ENCODE data around the gene STEAP1B. TPM values are rescaled to one million over a fixed set of nuclear protein-coding genes. Genes with fewer than 3 reads are reported as not detected.

STEAP1B gene
- total RNA-seq, 1 experiment from 2014 or later, result 40.7 TPM

- no peak for DNase-seq (ENCODE audit: low spot score)
Measured at GRCh38 chr7:22418251-22419046, 81.5 kb downstream of the STEAP1B start.

DNA sequence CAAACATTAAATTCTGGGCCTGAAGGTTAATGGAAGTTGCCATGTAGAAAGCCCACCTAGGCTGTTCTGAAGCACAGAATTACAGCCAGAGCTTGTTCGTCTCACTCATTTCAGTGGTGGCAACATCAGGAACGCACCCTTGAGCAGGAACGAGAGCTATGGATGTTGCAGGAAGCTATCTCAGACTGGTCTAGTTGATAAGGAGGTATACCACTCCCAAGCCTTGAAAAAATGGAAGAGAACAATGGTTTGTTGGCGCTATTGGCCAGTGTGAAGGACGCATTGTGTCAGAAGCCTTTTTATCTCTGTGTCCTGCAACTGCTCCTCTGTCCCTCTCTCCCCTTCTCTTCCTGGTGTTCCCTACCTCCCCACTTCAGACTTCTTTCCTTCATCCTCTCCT is 82.1 kb downstream of the STEAP1B start:
- DNase-seq (ENCODE audit: low spot score), result no peak
- in situ Hi-C loops (cut with HindIII; ENCODE audit: low sequenced_read_pairs), result no loop called here

More at GRCh38 chr7:22418251-22419046, 81.5 kb downstream of the STEAP1B start:
- in situ Hi-C loops (cut with HindIII; ENCODE audit: low sequenced_read_pairs), result no loop called here

DNA sequence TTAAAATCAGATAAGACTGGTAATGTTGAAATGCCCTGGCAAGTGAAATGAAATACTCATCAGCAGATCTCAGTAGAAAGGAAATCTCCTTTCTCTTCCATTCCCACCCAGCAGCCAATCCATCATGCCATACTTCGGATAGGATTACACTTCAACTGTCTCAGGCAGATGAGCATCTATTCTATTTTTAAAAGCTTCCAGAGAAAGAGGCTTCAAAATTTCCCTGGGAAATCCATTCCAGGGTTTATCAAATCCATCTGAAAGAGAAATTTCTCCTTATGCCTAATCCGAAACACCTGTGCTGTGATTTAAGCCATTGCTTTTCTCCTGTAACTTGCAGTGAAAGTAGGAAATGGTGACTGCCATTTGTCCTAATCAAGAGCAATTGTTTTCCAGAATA is 82.6 kb downstream of the STEAP1B start:
- no peak for DNase-seq (ENCODE audit: low spot score)
- in situ Hi-C loops (cut with HindIII; ENCODE audit: low sequenced_read_pairs), result no loop called here

- in situ Hi-C loops (cut with HindIII; ENCODE audit: low sequenced_read_pairs), result no loop called here
- no peak for DNase-seq (ENCODE audit: low spot score)
Measured at GRCh38 chr7:22414424-22414823, 85.6 kb downstream of the STEAP1B start.

DNA sequence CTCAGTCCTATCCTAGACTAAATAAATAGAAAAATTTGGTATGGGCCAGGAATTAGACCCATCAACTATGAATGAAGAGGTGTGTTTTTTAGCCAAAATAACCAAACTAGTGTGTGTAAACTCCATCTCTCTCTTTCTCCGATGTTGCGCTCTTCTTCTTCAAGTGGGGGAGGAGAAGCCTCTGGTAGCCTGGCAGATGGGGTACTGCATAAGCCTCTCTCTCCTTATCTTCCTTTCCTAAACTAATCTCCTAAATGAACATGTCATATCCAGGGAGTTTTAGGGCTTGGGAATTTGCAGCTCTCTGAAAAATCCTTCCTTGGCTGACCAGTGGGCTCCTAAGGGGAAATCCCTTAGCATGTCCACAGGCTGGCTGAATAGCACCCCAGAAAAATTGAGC is 86.8 kb downstream of the STEAP1B start:
- DNase-seq (ENCODE audit: low spot score), result no peak
- in situ Hi-C loops (cut with HindIII; ENCODE audit: low sequenced_read_pairs), result no loop called here

- in situ Hi-C loops (cut with HindIII; ENCODE audit: low sequenced_read_pairs), result no loop called here
- no peak for DNase-seq (ENCODE audit: low spot score)
Measured at GRCh38 chr7:22411977-22412693, 87.9 kb downstream of the STEAP1B start.

DNA sequence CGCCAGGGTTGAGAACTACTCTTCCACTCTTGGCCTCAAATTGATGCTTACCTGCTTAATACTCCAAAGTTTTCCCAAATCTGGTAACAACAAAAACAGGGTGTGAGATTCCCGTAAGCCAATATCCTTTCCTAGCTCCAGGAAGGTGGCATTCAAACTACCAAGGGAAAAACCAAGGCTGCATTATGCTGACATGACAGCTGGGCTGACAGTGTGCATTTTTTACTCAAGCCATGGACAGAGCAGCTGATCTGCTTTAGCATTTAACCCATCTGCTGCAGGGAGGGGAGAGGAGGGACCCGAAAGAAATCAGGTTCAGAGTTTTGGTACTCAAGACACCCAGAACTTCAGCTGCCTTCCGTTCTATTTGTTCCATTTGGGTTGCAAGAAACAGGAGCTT is 93.3 kb downstream of the STEAP1B start:
- in situ Hi-C loops (cut with HindIII; ENCODE audit: low sequenced_read_pairs), result no loop called here
- DNase-seq (ENCODE audit: low spot score), result no peak

DNA sequence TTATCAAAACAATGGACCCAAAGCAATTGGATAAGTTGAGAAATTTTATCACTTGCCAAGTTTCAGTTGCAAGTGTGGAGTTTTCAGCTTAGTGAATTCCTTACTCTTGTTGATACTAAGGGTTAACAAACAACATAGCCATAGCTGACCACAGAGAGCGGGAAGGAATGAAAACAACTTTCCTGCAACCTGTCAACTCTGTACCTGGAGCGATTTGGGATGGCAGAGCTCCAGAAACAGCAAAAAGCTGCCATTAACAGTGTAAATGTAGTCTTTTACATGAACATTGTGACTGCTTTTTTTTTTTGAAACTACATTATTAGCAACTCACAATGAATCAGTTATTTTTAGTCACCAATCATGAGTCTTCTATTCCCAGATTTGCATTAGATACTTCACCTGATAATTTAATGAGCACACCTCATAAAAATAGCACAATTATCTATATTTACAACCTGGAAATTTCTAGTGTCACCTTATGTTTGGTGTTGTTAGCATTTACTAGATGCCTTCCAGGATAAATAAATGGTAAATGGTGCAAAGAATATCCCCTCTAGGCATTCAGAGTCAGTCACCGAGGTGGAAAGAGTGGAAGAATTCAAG is 95.5 kb downstream of the STEAP1B start:
- in situ Hi-C loops (cut with HindIII; ENCODE audit: low sequenced_read_pairs), result no loop called here
- no peak for DNase-seq (ENCODE audit: low spot score)

DNA sequence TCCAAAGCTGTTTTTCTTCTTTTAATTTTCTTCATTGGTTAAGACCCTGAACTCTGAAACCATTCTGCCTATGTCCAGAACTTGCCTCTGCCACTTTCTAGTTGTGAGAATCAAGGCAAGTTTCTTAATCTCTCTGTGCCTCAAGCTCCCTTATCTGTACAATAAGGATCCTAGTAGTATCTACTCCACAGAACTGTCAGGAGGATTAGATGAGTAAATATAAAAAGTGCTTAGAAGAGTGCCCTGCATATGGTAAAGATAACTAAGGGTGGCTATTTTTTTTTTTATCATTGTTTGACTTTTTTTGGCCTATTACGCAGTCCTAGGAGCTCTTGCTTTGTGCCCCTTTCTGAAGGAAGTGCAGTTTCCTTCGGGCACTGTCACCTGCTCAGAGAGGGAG is 96.6 kb downstream of the STEAP1B start:
- in situ Hi-C loops (cut with HindIII; ENCODE audit: low sequenced_read_pairs), result no loop called here

GRCh38 chr7:22402250-22402649 is 97.7 kb downstream of the STEAP1B start:
- in situ Hi-C loops (cut with HindIII; ENCODE audit: low sequenced_read_pairs), result no loop called here
- no peak for DNase-seq (ENCODE audit: low spot score)

More for the DNA sequence above, 96.6 kb downstream of the STEAP1B start:
- no peak for DNase-seq (ENCODE audit: low spot score)

DNA sequence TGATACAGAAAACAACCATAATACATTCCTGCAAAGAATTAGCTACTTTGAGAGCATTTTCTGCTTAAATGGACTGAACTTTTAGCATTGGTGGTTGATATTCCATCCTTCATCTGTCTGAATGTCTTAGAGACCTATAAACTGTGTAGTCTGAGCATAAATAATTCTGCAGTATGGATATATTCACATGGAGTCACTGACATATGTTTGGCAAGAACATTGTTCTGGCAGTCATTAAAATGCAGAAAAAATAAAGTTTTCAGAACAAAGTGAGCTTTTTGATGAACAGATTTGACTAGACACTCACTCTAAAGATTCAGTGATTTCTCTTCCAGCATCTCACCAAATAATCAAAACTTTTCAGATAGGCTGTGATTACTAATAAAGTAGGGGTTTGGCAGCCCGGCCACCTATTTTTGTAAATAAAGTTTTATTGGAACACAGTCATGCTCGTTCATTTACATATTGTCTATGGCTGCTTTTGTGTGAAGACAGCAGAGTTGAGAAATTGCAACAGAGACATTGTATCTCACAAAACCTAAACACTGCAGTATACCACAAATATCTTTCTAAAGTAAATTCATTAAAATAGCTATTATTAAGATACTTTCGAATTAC is 98.9 kb downstream of the STEAP1B start:
- in situ Hi-C loops (cut with HindIII; ENCODE audit: low sequenced_read_pairs), result no loop called here
- no peak for DNase-seq (ENCODE audit: low spot score)

- no peak for DNase-seq (ENCODE audit: low spot score)
- in situ Hi-C loops (cut with HindIII; ENCODE audit: low sequenced_read_pairs), result no loop called here
Measured at GRCh38 chr7:22400150-22400814, 99.7 kb downstream of the STEAP1B start.

DNA sequence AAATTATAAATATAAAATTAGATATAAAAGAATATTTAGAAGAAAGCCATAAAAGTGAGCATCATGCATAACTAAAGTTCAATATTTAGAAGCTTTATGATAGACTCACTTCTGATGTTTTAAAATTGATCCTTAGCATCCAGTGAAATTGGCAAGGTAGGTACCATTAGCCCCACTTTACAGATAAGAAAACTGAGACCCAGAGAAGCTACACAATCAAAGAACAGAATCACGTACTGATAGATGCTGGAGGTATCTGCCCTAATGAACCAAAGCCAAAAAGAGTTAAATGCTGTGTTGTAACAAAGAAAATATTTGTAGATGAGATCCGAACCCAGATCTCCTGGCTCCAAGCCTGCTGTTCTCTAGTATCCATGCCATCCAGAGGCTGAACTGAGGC is 100.4 kb downstream of the STEAP1B start:
- in situ Hi-C loops (cut with HindIII; ENCODE audit: low sequenced_read_pairs), result no loop called here
- DNase-seq (ENCODE audit: low spot score), result no peak

DNA sequence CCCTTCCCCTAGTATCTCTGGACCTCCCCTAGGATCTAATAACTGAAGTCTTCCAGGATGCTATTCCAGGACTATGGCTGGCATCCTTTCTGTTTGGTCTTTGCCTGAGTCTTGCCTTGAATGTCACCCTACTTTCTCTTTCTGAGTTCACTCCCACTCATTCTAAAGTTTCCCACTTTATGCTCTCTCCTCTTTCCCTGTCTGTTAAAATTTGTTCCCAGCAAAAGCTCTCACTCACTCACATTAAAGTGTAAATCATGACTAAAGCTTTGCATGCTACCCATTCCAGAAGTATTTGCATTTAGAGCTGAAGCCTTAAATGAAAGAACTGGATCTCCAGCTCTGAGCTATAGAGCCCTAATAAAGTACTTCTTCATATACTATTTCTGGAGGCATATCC is 100.9 kb downstream of the STEAP1B start:
- DNase-seq (ENCODE audit: low spot score), result no peak
- in situ Hi-C loops (cut with HindIII; ENCODE audit: low sequenced_read_pairs), result no loop called here

GRCh38 chr7:22397981-22398380 is 102.0 kb downstream of the STEAP1B start:
- in situ Hi-C loops (cut with HindIII; ENCODE audit: low sequenced_read_pairs), result no loop called here

GRCh38 chr7:22395222-22395621 is 104.8 kb downstream of the STEAP1B start:
- no peak for DNase-seq (ENCODE audit: low spot score)
- in situ Hi-C loops (cut with HindIII; ENCODE audit: low sequenced_read_pairs), result no loop called here

More at GRCh38 chr7:22397981-22398380, 102.0 kb downstream of the STEAP1B start:
- DNase-seq (ENCODE audit: low spot score), result no peak

DNA sequence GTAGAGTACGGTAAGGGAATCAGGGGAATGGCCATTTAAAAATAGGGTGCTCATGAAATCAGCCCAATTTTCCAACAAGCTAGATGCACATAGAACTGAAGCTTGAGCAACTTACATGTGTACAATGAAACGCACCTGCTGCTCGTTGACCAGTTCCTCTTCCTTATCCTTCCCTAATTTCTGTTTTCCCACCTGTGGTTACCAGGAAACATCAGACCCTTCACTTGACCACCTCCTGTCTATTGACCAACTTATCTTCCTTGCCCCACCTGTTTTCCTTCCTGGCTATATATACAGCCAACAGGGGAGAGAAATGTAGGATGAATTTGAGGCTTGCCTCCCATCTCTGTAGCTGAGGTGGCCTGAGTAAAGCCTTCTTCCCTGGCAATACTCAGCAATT is 105.2 kb downstream of the STEAP1B start:
- in situ Hi-C loops (cut with HindIII; ENCODE audit: low sequenced_read_pairs), result no loop called here
- no peak for DNase-seq (ENCODE audit: low spot score)

DNA sequence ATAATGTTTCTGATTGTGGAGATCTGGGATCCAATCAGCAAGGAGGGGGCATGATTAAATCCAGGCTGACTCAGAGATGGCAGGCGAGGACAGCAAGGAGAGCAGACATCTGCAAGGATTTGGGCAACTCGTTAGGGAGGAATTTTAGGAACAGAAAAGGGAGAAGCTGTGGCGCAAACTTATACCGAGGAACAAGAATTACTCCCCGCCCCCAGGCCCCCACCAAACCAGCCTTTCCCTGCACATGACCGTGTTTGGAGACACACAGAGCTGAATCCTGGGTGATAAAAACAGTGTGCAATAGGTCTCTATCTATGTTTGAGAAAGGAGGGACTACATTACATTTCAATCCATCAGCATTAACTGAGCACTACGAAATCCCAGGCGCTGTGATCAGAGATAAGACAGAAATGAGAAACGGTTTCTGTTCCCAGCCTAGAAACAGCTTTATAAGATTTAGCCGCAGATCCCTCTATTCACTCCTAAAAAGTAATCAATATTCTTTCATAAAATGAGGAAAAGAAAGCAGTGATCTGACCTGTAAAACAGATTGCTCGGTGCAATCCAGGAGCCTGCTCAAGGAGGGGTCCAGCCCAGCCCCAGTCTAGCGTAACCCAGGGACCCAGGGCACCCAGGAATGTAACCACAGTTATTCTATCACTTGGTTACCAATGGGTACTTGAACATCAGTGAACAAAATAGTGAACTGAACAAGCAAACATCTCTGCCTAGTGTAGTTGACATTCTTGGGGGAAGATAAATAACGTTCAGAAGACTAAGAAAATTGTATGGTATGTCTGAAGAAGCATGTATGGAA is 105.9 kb downstream of the STEAP1B start:
- in situ Hi-C loops (cut with HindIII; ENCODE audit: low sequenced_read_pairs), result no loop called here
- no peak for DNase-seq (ENCODE audit: low spot score)

DNA sequence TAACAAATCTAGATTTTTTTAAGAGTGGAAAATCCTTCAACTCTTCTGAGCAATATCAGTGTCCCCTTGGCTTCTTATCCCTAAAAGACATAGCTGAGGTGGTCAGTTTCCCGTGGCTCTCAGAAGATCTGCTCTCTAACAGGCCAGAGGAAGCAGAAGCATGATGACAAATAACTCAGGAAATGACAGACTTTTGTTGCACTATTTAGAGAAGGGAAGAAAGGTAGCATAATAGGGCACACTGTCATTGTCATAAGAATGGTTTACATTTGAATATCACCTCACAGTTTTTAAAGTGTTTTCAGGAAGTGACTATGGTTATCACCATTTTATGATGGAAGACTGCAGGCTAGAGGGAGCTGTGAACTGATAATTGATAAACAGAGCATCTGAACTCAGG is 109.5 kb downstream of the STEAP1B start:
- no peak for DNase-seq (ENCODE audit: low spot score)
- in situ Hi-C loops (cut with HindIII; ENCODE audit: low sequenced_read_pairs), result no loop called here

Data from G401 (cell line).